CD4-positive, alpha-beta T cell (primary cell): ENCODE data around the gene SLC23A1. TPM values are rescaled to one million over a fixed set of nuclear protein-coding genes. Genes with fewer than 3 reads are reported as not detected.

Source experiments
- ATAC-seq: fragments of 200-7000 bp; cut with Tn5 transposase; one replicate; pipeline ENCODE4 v1.10.0; 2022; ENCODE audit warnings: mild to moderate bottlenecking; ENCODE audit not compliant: poor library complexity
- CTCF ChIA-PET: fragments of 350-600 bp; sonication (Branson Sonifier 250); formaldehyde crosslinking; loops from one replicate; lab custom pipeline; 2021; ENCODE audit warnings: antibody characterized with exemption, inconsistent platforms; lab: Charles Lee
- POLR2A ChIA-PET: fragments of 350-600 bp; sonication (Branson Sonifier 250); formaldehyde crosslinking; loops from one replicate; lab custom pipeline; 2021; ENCODE audit warnings: antibody characterized with exemption, inconsistent platforms; lab: Charles Lee
- DNase-seq, 14 experiments: peaks; one replicate each; pipeline ENCODE4 v3.0.0-alpha.2; 2013 to 2020; ENCODE audit warnings: mixed read lengths in 2 of 14
- H3K27ac ChIP-seq, 2 donors: one replicate each; pipeline versions ENCODE4 v1.5.1 to v1.7.0; 2013; ENCODE audit warnings: low read length in 2 of 2, low read depth in 1 of 2, mild to moderate bottlenecking in 1 of 2
- H3K27me3 ChIP-seq, 2 experiments: 1 replicate in 1 of 2; 2 replicates in 1 of 2; pipeline versions ENCODE4 v1.6.1 to v1.7.0; 2013; ENCODE audit warnings: low read length in 2 of 2, control low read depth in 1 of 2, mild to moderate bottlenecking in 1 of 2, moderate library complexity in 1 of 2; ENCODE audit not compliant: insufficient read depth in 2 of 2, control insufficient read depth in 1 of 2
- H3K36me3 ChIP-seq: one replicate; pipeline ENCODE4 v1.6.1; 2013; ENCODE audit warnings: low read length, control low read depth; ENCODE audit not compliant: insufficient read depth
- H3K4me1 ChIP-seq: one replicate; pipeline ENCODE4 v1.6.1; 2013; ENCODE audit warnings: low read length, control low read depth; ENCODE audit not compliant: insufficient read depth
- H3K4me3 ChIP-seq: one replicate; pipeline ENCODE4 v1.5.1; 2013; ENCODE audit warnings: mild to moderate bottlenecking, low read length, moderate library complexity
- H3K9me3 ChIP-seq, 2 experiments: 1 replicate in 1 of 2; 2 replicates in 1 of 2; pipeline versions ENCODE4 v1.6.1 to v1.7.0; 2013; ENCODE audit warnings: low read length in 2 of 2, mild to moderate bottlenecking in 2 of 2, control low read depth in 1 of 2, moderate library complexity in 1 of 2; ENCODE audit not compliant: control insufficient read depth in 1 of 2, insufficient read depth in 1 of 2
- H3K27ac Mint-ChIP-seq: one replicate; pipeline ENCODE4 v1.8.0; 2020; ENCODE audit warnings: mixed read lengths
- H3K27me3 Mint-ChIP-seq: one replicate; pipeline ENCODE4 v1.8.0; 2021; ENCODE audit warnings: mixed read lengths
- H3K36me3 Mint-ChIP-seq: one replicate; pipeline ENCODE4 v1.8.0; 2021; ENCODE audit warnings: low read depth, mixed read lengths
- H3K4me1 Mint-ChIP-seq: one replicate; pipeline ENCODE4 v1.8.0; 2021; ENCODE audit warnings: low read depth, mixed read lengths
- H3K4me3 Mint-ChIP-seq: one replicate; pipeline ENCODE4 v1.8.0; 2020; ENCODE audit warnings: mild to moderate bottlenecking, mixed read lengths
- H3K9me3 Mint-ChIP-seq: one replicate; pipeline ENCODE4 v1.8.0; 2020; ENCODE audit warnings: mixed read lengths
- CTCF ChIP-seq: fragments of 200-600 bp; IDR thresholded peaks from one replicate; pipeline ENCODE4 v1.8.0; 2022; ENCODE audit warnings: antibody characterized with exemption, mild to moderate bottlenecking
- intact Hi-C, 2 experiments: fragments of 100-400 bp; cut with DNase I in 1 of 2; cut with micrococcal nuclease in 1 of 2; formaldehyde crosslinking; loops; one replicate each; pipeline versions ENCODE4 v1.15.1 to v1.9.0; 2023 to 2025; cut with DNase I, micrococcal nuclease
- polyA plus RNA-seq, 2 donors: library from polyadenylated mRNA; unstranded; fragments of 120-200 nt; gene quantifications; one replicate each; pipeline ENCODE4 v1.2.1, GENCODE V29; 2013
- total RNA-seq, 174 experiments: library from RNA in 2 of 174; stranded (reverse) in 2 of 174; gene quantifications; one replicate each; pipeline ENCODE4 v1.2.3 and lab custom pipeline; 2021 to 2026

Gene SLC23A1
- total RNA-seq = not detected
- polyA plus RNA-seq (2013, experiment 1 of 2) = 0.35 TPM
- 0.33 TPM for polyA plus RNA-seq (2013, experiment 2 of 2)
- 0 to 0.58 (median 0.06) reads per million in 172 experiments for total RNA-seq (lab: John Stamatoyannopoulos, UW)

GRCh38 chr5:139383275-139383992 is at the start of gene SLC23A1:
Gene SLC23A1 (minus strand): TSS chr5:139383297. CDS start chr5:139383253, 44 bp downstream.
- H3K36me3 Mint-ChIP-seq = no peaks in the 10 kb centered on the region
- no peak for TF ChIP-seq CTCF
- Histone ChIP-seq H3K27me3 (no peaks in the 10 kb centered on the region), H3K27ac (peak within 1 kb of the TSS in 1 of 2 donors; percentile 71), H3K4me3 (no peak within 1 kb of the TSS), H3K4me1 (peaks cover 25% of the 10 kb centered on the region), H3K36me3 (no peaks in the 10 kb centered on the region), H3K9me3 (no peaks in the 10 kb centered on the region)
- H3K27ac Mint-ChIP-seq = peak within 1 kb of the TSS; percentile 27
- ChIA-PET CTCF (no interaction called here), POLR2A (no interaction called here)
- H3K27me3 Mint-ChIP-seq = no peaks in the 10 kb centered on the region
- peaks cover 27% of the 10 kb centered on the region for H3K4me1 Mint-ChIP-seq
- no peaks in the 10 kb centered on the region for H3K9me3 Mint-ChIP-seq
- DNase-seq (no peak), ATAC-seq (no peak)
- intact Hi-C loops = no loop called here
- peak within 1 kb of the TSS; percentile 38 for H3K4me3 Mint-ChIP-seq

DNA sequence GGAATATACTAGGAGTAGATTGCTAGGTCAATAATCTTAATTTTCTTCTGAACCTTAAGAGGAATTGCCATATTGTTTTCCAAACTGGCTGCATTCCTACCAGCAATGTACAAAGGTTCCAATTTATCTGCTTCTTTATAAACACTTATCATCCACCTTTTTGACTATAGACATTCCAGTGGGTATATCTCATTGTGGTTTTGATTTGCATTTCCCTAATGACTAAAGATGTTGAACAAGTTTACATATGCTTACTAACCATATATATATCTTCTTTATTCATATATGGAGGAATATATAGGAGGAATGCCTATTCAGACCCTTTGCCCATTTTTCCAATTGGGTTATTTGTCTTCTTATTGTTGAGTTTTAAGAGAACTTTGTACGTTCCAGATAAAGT is 48.6 kb upstream of the SLC23A1 start:
- H3K27ac Mint-ChIP-seq = no peak overlapping the region

GRCh38 chr5:139430015-139430414 is 46.9 kb upstream of the SLC23A1 start:
- Histone ChIP-seq H3K27ac (peak overlapping the region in 1 of 2 donors; percentile 41), H3K9me3 (no peaks in the 10 kb centered on the region), H3K4me1 (peaks cover 4% of the 10 kb centered on the region), H3K36me3 (peaks cover 3% of the 10 kb centered on the region), H3K27me3 (no peaks in the 10 kb centered on the region), H3K4me3 (no peak overlapping the region)
- no peaks in the 10 kb centered on the region for H3K9me3 Mint-ChIP-seq
- intact Hi-C loops = loop anchor here in 1 of 2 experiments (1.0 kb wide), 1 partner anchor 45 kb away; no protein-coding TSS in a partner anchor
- no peak for DNase-seq
- no peak overlapping the region for H3K4me3 Mint-ChIP-seq
- H3K4me1 Mint-ChIP-seq = peaks cover 16% of the 10 kb centered on the region
- POLR2A ChIA-PET = interaction anchor here (0.6 to 2.0 kb wide), 8 partner anchors 9 to 225 kb away, joined by 3 to 14 read pairs (median 3); partner anchors contain the start of genes DNAJC18 and STING1
- ATAC-seq = peak; percentile 87
- H3K36me3 Mint-ChIP-seq = peaks cover 42% of the 10 kb centered on the region
- H3K27ac Mint-ChIP-seq = peak overlapping the region; percentile 70
- no peak for TF ChIP-seq CTCF
- CTCF ChIA-PET = no interaction called here
- no peaks in the 10 kb centered on the region for H3K27me3 Mint-ChIP-seq

More for the DNA sequence above, 48.6 kb upstream of the SLC23A1 start:
- Mint-ChIP-seq H3K27me3 (no peaks in the 10 kb centered on the region), H3K4me1 (peaks cover 16% of the 10 kb centered on the region), H3K4me3 (no peak overlapping the region), H3K36me3 (peaks cover 33% of the 10 kb centered on the region), H3K9me3 (no peaks in the 10 kb centered on the region)
- no peaks in the 10 kb centered on the region for H3K9me3 ChIP-seq
- CTCF ChIA-PET = no interaction called here
- TF ChIP-seq CTCF = no peak
- POLR2A ChIA-PET = no interaction called here
- intact Hi-C loops = no loop called here
- H3K27ac ChIP-seq = no peak overlapping the region
- no peaks in the 10 kb centered on the region for H3K36me3 ChIP-seq
- ATAC-seq (no peak), DNase-seq (no peak)
- no peaks in the 10 kb centered on the region for H3K27me3 ChIP-seq
- H3K4me3 ChIP-seq = no peak overlapping the region
- peaks cover 4% of the 10 kb centered on the region for H3K4me1 ChIP-seq
